NAMALWA (cell line): Measurements from ENCODE around the gene ACTR3.

ENCODE experiments used
- DNase-seq: peaks from one replicate; pipeline ENCODE4 v3.0.0-alpha.2; 2015; ENCODE audit warnings: low spot score

ACTR3 gene

GRCh38 chr2:114001152-114001551 is 111.3 kb downstream of the ACTR3 start:
- no peak for DNase-seq

GRCh38 chr2:114001937-114002336 is 112.0 kb downstream of the ACTR3 start:
- DNase-seq: no peak

- no peak for DNase-seq
Measured at GRCh38 chr2:114005110-114005783, 115.4 kb downstream of the ACTR3 start.

- no peak for DNase-seq
Measured at GRCh38 chr2:114006460-114006859, 116.6 kb downstream of the ACTR3 start.

GRCh38 chr2:114007436-114007835 is 117.5 kb downstream of the ACTR3 start:
- no peak for DNase-seq

- DNase-seq: no peak
Measured at GRCh38 chr2:114008720-114009119, 118.8 kb downstream of the ACTR3 start.

GRCh38 chr2:114009205-114009944 is 119.5 kb downstream of the ACTR3 start:
- no peak for DNase-seq

GRCh38 chr2:114010001-114010400 is 120.1 kb downstream of the ACTR3 start:
- DNase-seq: no peak

- DNase-seq: no peak
Measured at GRCh38 chr2:114011713-114012112, 121.8 kb downstream of the ACTR3 start.
